ENCODE data around the gene STAT3.
"Not testable (repeated sequence)": the region's sequence is repeated elsewhere in the genome, so short reads cannot be mapped to it uniquely, and the experiment has no call there.

STAT3 gene

GRCh38 chr17:42378959-42379594 is 9.2 kb downstream of the STAT3 start:
- no peak for DNase-seq

- DNase-seq, result no peak
Observed at GRCh38 chr17:42378359-42378958, 9.8 kb downstream of the STAT3 start.

DNA sequence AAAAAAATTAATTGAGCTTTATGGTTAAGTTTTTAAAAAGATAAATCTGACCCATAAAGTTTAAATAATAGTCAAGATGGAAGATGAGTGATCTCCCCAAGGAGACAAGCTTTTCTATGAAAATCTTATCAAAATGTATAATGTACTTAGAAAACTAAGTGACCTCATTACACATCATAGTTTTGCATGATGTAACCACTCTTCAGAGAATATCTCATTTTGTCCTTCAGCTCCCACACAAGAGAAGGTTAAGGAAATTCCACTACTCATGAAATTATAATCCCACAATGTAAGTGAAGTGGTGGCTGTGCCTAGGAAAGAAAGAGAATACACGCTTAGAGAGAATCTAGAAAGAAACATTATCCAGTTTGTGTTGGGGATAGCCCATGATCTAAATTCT is 14.3 kb downstream of the STAT3 start:
- DNase-seq, result no peak

DNA sequence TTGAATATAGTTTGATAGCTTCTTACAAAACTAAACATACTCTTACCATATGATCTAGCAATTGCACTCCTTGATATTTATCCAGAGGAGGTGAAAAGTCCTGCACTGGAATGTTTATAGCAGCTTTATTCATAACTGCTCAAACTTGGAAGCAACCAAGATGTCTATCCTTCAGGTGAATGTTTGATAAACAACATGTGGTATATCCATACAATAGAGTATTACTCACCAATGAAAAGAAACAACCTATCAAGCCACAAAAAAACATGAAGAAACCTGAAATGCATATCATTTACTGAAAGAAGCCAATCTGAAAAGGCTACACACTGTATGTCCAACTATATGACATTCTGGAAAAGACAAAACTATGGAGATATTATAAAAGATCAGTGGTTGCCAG is 16.1 kb downstream of the STAT3 start:
- no peak for DNase-seq

DNA sequence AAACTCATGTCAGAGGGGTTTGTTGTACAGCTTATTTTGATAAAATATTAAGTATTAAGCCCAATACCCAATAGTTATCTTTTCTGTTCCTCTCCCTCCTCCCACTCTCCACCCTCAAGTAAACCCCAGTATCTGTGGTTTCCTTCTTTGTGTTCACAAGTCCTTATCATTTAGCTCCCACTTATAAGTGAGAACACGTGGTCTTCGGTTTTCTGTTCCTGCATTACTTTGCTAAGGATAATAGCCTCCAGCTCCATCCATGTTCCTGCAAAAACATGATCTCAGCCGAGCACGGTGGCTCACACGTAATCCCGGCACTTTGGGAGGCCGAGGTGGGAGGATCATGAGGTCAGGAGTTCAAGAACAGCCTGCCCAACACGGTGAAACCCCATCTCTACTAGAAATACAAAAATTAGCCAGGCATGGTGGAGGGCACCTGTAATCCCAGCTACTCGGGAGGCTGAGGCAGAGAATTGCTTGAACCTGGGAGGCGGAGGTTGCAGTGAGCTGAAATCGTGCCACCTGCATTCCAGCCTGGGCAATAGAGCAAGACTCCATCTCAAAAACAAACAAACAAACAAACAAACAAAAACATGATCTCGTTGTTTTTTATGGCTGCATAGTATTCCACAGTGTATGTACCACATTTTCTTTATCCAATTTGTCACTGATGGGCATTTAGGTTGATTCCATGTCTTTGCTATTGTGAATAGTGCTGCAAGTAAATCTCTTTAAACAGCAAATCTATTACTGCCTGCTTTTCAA is 19.3 kb downstream of the STAT3 start:
- DNase-seq, result not testable (repeated sequence)

DNA sequence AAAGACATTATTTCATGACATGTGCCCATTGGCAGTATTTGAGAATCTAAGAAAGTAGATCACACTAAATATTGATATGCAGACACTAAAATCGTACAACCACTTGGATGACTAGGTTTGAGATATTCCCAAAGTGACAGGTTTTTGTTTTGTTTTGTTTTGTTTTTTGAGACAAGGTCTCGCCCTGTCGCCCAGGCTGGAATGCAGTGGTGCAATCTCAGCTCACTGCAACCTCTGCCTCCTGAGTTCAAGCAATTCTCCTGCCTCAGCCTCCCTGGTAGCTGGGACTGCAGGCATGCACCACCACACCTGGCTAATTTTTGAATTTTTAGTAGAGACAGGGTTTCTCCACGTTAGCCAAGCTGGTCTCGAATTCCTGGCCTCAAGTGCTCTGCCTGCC is 19.9 kb downstream of the STAT3 start:
- not testable (repeated sequence) for DNase-seq

GRCh38 chr17:42366176-42367023 is 21.8 kb downstream of the STAT3 start:
- DNase-seq, result not testable (repeated sequence)

- no peak for DNase-seq
Observed at GRCh38 chr17:42365136-42365535, 23.1 kb downstream of the STAT3 start.

- DNase-seq, result no peak
Observed at GRCh38 chr17:42363767-42364585, 24.3 kb downstream of the STAT3 start.

DNA sequence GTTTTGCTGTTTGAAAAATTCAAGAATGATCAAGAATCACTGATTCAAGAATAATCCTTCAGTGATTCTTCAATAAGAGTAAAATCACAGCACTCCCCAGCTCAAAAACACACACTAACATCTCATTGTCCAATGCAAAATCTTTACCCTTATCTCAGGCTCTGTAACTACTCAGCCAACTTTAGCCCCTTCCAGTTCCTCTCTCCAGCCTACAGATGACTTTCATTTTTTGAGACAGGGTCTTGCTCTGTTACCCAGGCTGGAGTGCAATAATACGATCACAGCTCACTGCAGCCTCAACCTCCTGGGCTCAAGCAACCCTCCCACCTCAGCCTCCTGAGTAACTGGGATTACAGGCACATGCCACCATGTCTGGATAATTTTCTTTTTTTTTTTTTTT is 25.0 kb downstream of the STAT3 start:
- DNase-seq, result no peak

DNA sequence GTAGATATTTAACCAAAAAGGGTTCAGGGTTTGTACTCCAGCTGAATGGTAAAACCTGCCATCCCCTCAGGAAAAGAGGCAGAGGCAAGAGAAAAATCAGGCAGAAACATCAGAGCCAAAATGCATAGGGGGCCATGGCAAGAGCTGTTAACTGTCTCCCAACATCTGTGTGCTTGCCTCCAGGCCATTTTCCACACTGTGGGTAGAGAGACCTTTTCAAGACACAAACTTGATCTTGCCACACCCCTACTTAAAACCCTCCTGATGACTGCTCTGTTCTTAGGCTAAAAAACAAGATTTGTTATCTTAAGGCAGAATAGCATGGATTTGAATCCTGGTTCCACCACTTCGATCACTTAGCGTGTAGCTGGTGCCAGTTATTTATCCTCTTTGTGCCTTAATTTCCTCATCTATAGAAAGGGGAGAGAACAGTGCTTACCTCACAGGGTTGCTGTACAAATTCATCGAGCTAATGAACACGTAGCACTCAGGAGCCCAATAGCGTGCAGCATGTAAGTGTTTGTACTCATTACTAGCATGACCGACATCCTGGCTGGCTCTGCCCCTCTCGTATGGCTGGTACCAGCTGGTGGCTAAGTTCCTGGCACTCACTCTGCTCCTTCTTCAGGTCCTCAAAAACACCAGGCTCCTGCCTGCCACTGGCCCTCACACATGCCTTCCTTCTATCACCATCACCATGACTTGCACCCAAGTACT is 25.8 kb downstream of the STAT3 start:
- DNase-seq, result no peak

DNA sequence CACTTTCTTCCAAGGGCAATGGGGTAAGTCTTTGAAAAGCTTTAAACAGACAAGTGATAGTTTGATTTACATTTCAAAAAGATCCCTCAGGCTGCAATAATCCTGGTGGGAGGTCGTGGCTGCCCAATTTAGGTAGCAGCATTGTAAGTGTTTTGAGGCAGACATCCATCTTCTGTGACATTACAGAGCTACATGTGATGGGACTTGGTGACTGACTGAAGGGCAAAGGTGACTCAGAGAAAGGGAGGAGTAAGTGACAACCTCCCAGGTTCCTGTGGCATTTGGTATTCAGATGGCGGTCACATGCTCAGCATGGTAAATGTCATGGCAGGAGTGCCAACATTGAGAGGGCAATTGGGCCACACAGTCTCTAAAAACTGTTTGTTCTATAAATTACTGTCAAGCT is 26.5 kb downstream of the STAT3 start:
- no peak for DNase-seq

DNA sequence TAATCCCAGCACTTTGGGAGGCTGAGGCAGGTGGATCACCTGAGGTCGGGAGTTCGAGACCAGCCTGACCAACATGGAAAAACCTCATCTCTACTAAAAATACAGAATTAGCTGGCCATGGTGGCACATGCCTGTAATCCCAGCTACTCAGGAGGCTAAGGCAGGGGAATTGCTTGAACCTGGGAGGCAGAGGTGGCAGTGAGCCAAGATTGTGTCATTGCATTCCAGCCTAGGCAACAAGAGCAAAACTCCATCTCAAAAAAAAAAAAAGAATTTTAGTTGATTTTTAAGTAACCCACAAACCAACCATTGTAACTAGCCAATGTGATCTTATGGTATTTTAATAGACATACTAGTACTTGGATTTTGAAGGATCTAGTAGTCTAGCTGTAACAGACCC is 27.9 kb downstream of the STAT3 start:
- not testable (repeated sequence) for DNase-seq

GRCh38 chr17:42359133-42359532 is 29.1 kb downstream of the STAT3 start:
- no peak for DNase-seq

GRCh38 chr17:42358434-42358833 is 29.8 kb downstream of the STAT3 start:
- DNase-seq, result no peak

DNA sequence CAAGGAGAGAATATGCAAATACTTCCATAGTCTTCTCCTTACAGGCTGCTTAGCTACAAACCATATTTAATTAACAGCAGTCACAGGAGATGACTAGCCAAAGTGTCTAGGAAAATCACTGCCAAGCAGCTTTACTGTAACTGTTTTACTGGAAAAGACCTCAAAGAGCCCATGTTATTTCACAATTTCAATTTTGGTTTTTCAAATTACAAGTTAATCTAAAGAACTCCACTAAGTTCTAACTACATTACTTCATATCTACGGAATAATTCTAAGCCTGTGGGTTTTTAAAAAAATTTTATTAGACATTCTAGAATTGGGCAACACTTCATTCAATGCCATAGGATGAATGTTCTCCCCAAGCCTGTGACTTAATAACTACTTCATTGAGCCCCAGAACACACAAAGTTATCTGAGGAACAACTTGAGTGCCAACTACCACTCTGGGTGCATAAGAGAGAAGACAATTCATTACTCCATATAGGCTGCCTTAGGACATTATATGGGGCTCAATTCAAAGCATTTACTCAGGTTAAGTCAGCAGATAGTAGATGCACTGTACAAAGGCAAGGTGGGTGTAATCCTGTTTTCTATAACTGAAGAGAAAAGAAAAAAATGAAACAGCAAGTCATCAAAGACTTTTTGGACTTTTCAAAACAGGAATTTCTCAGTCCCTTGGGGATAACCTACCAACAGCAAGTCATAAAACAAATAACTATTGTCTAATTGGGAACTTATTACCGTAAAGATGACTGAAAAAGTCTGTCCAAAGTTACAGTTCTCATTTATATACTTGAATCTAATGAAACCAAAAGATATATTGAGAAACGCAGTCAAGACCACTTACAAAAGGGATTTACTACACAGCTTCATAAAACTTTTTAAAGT is 33.0 kb downstream of the STAT3 start:
- no peak for DNase-seq

DNA sequence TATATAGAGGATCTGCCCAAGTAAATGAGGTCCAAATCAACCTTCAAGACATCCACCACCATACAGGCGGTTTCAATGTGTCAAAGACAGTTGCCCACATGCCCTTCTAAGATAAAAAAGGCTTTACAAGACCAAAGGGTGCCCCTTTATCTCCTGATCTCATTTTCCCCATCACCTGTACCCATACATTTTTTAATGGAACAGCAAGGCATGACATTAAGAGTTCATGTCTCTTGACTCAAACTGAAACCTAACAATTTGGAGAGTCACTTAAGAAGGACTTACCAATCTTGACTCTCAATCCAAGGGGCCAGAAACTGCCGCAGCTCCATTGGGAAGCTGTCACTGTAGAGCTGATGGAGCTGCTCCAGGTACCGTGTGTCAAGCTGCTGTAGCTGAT is 40.1 kb downstream of the STAT3 start:
- no peak for DNase-seq

DNA sequence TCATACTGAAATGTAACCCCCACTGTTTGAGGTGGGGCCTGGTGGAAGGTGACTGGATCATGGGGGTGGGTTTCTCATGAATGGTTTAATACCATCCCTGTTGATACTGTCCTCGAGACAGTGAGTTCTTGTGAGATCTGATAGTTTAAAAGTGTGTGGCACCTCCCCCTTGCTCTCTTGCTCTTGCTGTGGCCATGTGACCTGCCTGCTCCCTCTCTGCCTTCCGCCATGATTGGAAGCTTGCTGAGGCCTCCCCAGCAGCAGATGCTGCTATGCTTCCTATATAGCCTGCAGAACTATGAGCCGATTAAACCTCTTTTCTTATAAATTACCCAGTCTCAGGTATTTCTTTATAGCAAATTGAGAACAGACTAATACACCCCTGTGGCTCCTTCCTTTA is 40.6 kb downstream of the STAT3 start:
- no peak for DNase-seq

- DNase-seq, result no peak
Observed at GRCh38 chr17:42347198-42347597, 41.0 kb downstream of the STAT3 start.

GRCh38 chr17:42346481-42346880 is 41.8 kb downstream of the STAT3 start:
- DNase-seq, result no peak

Measured in NCI-H1048 (cell line).